Stimulated activated CD4-positive, alpha-beta T cell treated with anti-CD3 and anti-CD28 coated beads, Interleukin-4, amount 100 ng/mL, for 48 hours (primary cell): ENCODE data around the gene ARID4A.
"Not testable (repeated sequence)": the region's sequence is repeated elsewhere in the genome, so short reads cannot be mapped to it uniquely, and the experiment has no call there.

Source experiments
- DNase-seq, 2 donors: peaks; one replicate each; pipeline ENCODE4 v3.0.0-alpha.2; 2020; ENCODE audit warnings: low read depth in 2 of 2

The ARID4A gene

GRCh38 chr14:58294201-58294600, 4.2 kb upstream of the ARID4A start:
- DNase-seq, result no peak

GRCh38 chr14:58296726-58297125, 1.6 kb upstream of the ARID4A start:
- no peak for DNase-seq

DNA sequence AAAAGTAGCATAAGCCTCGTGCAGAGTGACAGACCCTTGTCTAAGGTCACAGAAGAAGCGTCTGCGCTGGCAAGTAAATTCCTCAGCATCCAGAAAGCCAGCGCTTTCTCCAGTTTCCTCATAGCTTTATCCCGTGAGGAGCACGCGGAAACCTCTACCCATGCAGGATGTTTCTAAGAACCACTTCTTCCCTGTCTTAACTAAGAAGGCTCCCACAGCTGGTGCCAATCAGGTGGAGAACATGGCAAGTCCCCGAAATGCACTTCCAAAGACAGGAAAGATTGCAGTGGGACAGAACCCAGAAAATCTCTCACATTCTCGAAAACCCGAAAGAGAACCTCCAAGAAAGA, 968 bp upstream of the ARID4A start:
- DNase-seq, result no peak

GRCh38 chr14:58297762-58298476, 436 bp upstream of the ARID4A start:
- peak; percentile 94 to 98 for DNase-seq

GRCh38 chr14:58299401-58300330, 1.3 kb downstream of the ARID4A start:
- peak in 1 of 2 donors; percentile 6 for DNase-seq

- no peak for DNase-seq
Observed at GRCh38 chr14:58301416-58301815, 3.1 kb downstream of the ARID4A start.

GRCh38 chr14:58305730-58306129, 7.4 kb downstream of the ARID4A start:
- DNase-seq, result no peak

DNA sequence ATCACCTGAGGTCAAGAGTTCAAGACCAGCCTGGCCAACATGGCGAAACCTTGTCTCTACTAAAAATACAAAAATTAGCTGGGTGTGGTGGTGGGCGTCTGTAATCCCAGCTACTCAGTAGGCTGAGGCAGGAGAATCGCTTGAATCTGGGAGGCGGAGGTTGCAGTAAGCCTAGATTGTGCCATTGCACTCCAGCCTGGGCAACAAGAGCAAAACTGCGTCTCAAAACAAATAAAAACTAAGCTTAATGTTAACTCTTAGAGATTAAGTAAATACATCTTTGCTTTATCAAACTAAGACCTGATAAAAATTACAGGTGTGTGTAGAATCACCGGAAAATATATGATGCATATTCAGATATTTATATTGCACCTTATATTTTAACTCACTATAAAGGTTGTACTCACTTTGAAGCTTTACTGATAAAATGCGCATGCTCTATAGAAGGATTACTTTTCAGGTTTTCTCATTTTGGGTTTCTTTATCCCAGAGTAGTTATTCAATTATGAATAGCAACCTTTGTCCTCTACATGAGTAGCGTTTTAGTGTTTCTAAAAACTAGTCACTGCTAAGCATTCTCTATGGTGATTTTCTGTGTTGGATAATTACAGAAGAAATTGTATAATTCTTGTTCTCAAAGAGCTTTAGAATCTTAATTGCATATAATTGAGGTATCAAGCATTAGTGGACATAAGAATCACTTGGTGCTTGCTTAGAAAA, 9.4 kb downstream of the ARID4A start:
- no peak for DNase-seq

DNA sequence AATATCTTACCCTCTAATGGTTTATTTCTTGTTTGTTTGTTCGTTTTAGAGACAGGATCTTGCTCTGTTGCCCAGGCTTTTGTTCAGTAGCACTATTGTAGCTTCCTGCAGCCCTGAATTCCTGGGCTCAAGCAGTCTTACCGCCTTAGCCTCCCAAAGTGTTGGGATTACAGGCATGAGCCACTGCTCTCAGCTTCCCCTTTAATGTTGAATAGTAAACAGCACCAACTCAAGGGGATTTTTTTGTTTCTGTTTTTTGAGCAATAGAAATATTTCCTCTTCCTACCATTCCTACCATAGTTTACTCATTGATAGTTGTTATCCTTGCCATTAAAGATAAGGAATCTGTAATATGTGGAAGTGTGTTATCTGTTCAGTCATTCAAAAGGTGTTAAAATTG, 10.7 kb downstream of the ARID4A start:
- no peak for DNase-seq

GRCh38 chr14:58313699-58314098, 15.3 kb downstream of the ARID4A start:
- no peak for DNase-seq

GRCh38 chr14:58315606-58316005, 17.3 kb downstream of the ARID4A start:
- no peak for DNase-seq

GRCh38 chr14:58327019-58327418, 28.7 kb downstream of the ARID4A start:
- DNase-seq, result no peak

- DNase-seq, result peak; percentile 67 to 74
Observed at GRCh38 chr14:58331111-58331510, 32.8 kb downstream of the ARID4A start.

- no peak for DNase-seq
Observed at GRCh38 chr14:58332561-58332960, 34.2 kb downstream of the ARID4A start.

DNA sequence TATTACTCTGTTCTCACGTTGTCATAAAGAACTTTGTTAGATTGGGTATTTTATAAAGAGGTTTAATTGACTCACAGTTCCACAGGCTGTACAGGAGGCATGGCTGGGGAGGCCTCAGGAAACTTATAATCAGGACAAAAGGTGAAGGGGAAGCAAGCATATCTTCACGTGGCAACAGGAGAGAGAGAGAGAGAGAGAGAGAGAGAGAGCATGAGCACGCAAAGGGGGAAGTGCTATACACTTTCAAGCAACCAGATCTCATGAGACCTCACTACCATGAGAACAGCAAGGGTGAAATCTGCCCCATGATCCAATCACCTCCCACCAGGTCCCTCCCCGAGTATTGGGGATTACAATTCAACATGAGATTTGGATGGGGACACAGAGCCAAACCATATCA, 41.3 kb downstream of the ARID4A start:
- not testable (repeated sequence) for DNase-seq

DNA sequence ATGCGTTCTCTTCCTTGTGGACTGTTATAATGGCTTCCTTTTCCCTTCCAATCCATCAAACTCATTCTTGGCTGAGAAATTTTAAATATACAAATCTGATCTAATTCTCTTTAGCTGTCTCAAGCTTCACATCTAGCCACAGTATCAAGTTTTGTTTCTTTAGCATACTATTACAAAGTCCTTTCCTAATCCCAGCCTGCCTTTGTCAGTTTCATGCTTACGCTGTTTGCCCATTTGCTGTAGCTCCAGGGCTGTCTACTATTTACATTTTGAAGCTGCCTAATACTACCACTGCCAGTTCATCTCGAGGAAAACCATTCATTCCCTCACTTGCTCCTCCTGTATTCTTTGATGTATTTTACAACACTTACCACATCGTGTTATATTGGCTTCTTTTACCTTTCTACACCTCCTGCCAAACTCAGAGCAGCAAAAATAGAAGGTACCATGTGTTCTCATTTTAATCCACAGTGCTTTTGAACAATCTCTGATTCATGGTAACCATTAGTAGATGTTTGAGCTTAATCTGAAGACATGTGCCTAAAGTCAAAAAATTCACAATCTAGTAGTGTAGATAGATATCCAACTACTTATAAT, 42.9 kb downstream of the ARID4A start:
- DNase-seq, result no peak

DNA sequence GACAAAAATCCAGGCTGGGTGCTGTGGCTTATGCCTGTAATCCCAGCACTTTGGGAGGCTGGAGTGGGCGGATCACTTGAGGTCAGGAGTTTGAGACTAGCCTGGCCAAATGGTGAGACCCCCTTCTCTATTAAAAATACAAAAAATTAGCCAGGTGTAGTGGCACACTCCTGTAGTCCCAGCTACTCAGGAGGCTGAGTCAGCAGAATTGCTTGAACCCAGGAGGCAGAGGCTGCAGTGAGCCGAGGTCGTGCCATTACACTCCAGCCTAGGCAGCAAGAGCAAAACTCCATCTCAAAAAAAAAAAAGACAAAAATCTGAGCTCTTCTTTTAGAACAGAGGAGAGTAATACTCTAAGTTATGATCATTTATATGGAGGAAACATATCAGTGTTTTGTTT, 45.2 kb downstream of the ARID4A start:
- DNase-seq, result not testable (repeated sequence)

GRCh38 chr14:58353516-58354299, 55.4 kb downstream of the ARID4A start:
- no peak for DNase-seq

- DNase-seq, result no peak
Observed at GRCh38 chr14:58354808-58355207, 56.5 kb downstream of the ARID4A start.

- no peak for DNase-seq
Observed at GRCh38 chr14:58356268-58356667, 57.9 kb downstream of the ARID4A start.

DNA sequence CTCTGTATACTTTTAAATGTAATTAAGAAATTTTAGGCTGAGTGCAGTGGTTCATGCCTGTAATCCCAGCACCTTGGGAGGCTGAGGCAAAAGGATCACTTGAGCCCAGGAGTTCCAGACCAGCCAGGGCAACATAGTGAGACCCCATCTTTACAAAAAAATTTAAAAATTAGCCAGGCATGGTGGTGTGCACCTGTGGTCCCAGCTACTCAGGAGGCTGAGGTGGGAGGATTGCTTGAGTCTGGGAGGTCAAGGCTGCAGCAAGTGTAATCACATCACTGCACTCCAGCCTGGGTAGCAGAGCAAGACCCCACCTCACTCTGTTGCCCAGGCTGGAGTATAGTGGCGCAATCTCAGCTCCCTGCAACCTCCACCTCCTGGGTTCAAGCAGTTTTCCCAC, 63.9 kb downstream of the ARID4A start:
- not testable (repeated sequence) for DNase-seq
